ENCODE measurements around the gene TLE3. TPM values are rescaled to one million over a fixed set of nuclear protein-coding genes. Genes with fewer than 3 reads are reported as not detected.

Gene TLE3
- total RNA-seq, 1 donor from 2014 or later, result 109 TPM

DNA sequence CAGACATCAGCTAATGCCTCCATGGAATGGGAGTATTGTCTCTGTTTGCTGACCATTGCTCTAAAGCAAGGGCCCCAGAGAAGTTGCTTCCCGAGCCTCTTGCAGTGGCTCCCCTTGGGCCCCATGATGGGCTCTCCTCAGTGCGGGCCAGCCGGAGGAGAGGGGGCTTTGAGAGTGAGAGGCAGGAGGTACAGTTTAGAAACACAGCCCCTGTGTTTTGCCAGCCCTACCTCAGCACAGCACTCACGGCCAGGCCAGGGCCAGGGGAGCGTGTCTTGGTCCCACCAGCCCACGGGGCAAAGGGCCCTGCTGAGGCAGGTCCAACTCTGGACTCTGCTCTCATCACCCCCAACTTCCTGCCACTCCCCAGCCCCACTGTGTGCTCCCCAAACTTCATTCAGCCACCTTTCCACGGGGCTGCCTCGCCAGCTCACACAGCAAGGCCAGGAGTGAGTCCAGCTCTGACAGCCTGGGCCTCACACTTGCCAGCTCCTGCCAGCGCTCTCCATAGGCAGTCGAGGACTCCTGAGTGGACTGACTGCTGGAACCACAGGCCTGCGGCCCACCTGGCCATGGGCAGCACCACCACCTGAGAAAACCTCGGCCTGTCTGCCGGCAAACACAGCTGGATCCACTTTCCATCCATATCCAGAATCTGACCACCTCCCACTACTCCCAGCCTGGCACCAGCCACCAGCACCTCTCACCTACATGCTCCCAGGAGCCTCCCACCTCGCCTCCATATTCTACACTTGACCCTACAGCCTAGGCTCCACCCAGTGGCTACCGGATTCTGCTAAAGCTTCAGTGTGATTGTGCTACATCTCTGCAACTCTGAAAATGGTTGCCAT lies 99.0 kb downstream of the TLE3 start:
- peak overlapping the region; percentile 57 for H3K27ac Mint-ChIP-seq
- peaks cover 7% of the 10 kb centered on the region for H3K9me3 Mint-ChIP-seq
- no peaks in the 10 kb centered on the region for H3K36me3 Mint-ChIP-seq
- H3K4me1 Mint-ChIP-seq (ENCODE audit: unreplicated experiment), result peaks cover 24% of the 10 kb centered on the region
- peaks cover 10% of the 10 kb centered on the region for H3K27me3 Mint-ChIP-seq
- no peak for TF ChIP-seq CTCF (conservative IDR thresholded peaks at IDR 0.05)
- no peak for DNase-seq (ENCODE audit: extremely low spot score, unreplicated experiment)
- H3K4me3 Mint-ChIP-seq, result no peak overlapping the region

DNA sequence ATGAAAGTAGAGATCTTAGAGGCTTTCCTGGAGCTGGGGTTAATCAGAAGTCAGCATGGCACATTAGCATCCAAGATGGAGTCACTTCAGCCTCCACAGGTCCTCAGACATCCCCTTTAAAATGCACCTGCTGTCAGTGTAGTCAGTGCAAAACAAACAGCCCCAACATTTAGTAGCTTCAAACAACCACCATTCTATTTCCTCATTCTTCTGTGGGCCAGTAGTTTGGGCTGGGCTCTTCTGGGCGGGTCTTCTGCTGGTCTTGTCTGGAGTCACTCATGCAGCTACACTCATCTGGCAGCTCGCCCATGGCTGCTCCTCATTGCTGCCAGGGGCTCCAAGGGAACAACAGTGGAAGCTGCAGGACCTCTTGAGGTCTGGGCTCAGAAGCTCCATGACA lies 99.9 kb downstream of the TLE3 start:
- Mint-ChIP-seq H3K27me3 (peaks cover 13% of the 10 kb centered on the region), H3K36me3 (no peaks in the 10 kb centered on the region), H3K27ac (peak overlapping the region; percentile 78), H3K4me3 (peak overlapping the region; percentile 34), H3K9me3 (peaks cover 1% of the 10 kb centered on the region), H3K4me1 (ENCODE audit: unreplicated experiment) (peaks cover 24% of the 10 kb centered on the region)
- no peak for DNase-seq (ENCODE audit: extremely low spot score, unreplicated experiment)
- no peak for TF ChIP-seq CTCF (conservative IDR thresholded peaks at IDR 0.05)

Small RNAs within 50 kb of the gene (microRNA-seq; reads per million reads assigned to microRNA genes)
- gene MIR629, result 455 reads per million, percentile 76 among the genes with 10 or more reads in this experiment
